Caco-2 (cell line): ENCODE measurements around the gene RAB11FIP4. TPM values are rescaled to one million over a fixed set of nuclear protein-coding genes. Genes with fewer than 3 reads are reported as not detected.

Source experiments
- BruUV-seq: library from RNA; stranded (reverse); fragments of 400-500 nt; replicated peaks from 2 replicates; lab custom pipeline; 2021; lab: Mats Ljungman, UMichigan
- CTCF ChIA-PET: fragments of 300-600 bp; sonication (Branson Sonifier 250); formaldehyde crosslinking; loops from one replicate; lab custom pipeline; 2022; ENCODE audit warnings: antibody characterized with exemption; lab: Charles Lee
- POLR2A ChIA-PET: fragments of 300-600 bp; sonication (Branson Sonifier 250); formaldehyde crosslinking; loops from one replicate; lab custom pipeline; 2022; ENCODE audit warnings: antibody characterized with exemption; lab: Charles Lee
- DNase-seq, 2 experiments: peaks; one replicate each; pipeline versions ENCODE4 v3.0.0 to v3.0.0-alpha.2; 2020 to 2022
- H3K27me3 ChIP-seq: replicated peaks from 2 replicates; pipeline ENCODE4 v1.6.0; 2011; ENCODE audit warnings: low read length; ENCODE audit not compliant: control insufficient read depth, insufficient read depth
- H3K36me3 ChIP-seq: 2 replicates; pipeline ENCODE4 v1.5.1; 2011; ENCODE audit warnings: low read length; ENCODE audit not compliant: control insufficient read depth, insufficient read depth
- H3K4me1 ChIP-seq: fragments of 250-450 bp; sonication (Bioruptor Pico); 2 replicates; pipeline ENCODE4 v1.5.1; 2020; ENCODE audit warnings: mild to moderate bottlenecking
- H3K4me3 ChIP-seq: 2 replicates; pipeline ENCODE4 v1.5.1; 2011; ENCODE audit warnings: low read depth, mild to moderate bottlenecking, control low read depth, low read length
- H3K9me3 ChIP-seq: fragments of 250-450 bp; sonication (Bioruptor Pico); 2 replicates; pipeline ENCODE4 v1.5.1; 2020; ENCODE audit warnings: mild to moderate bottlenecking, moderate library complexity
- H3K27ac Mint-ChIP-seq: one replicate; pipeline ENCODE4 v1.8.0; 2022; ENCODE audit warnings: mixed read lengths; ENCODE audit not compliant: unreplicated experiment
- H3K27me3 Mint-ChIP-seq: one replicate; pipeline ENCODE4 v1.8.0; 2022; ENCODE audit warnings: mixed read lengths; ENCODE audit not compliant: insufficient read depth, unreplicated experiment
- H3K36me3 Mint-ChIP-seq: one replicate; pipeline ENCODE4 v1.8.0; 2022; ENCODE audit warnings: mild to moderate bottlenecking, mixed read lengths; ENCODE audit not compliant: insufficient read depth, unreplicated experiment
- H3K4me1 Mint-ChIP-seq: one replicate; pipeline ENCODE4 v1.8.0; 2022; ENCODE audit warnings: low read depth, mixed read lengths; ENCODE audit not compliant: unreplicated experiment
- H3K4me3 Mint-ChIP-seq: one replicate; pipeline ENCODE4 v1.8.0; 2022; ENCODE audit warnings: mild to moderate bottlenecking, moderate library complexity, mixed read lengths; ENCODE audit not compliant: unreplicated experiment
- H3K9me3 Mint-ChIP-seq: one replicate; pipeline ENCODE4 v1.8.0; 2022; ENCODE audit warnings: mixed read lengths; ENCODE audit not compliant: unreplicated experiment
- CTCF ChIP-seq, 2 experiments: fragments of 200-600 bp in 1 of 2; IDR thresholded peaks; 1 replicate in 1 of 2; 2 replicates in 1 of 2; pipeline versions ENCODE4 v1.5.1 to v1.8.0; 2011 to 2022; ENCODE audit warnings: antibody characterized with exemption in 1 of 2, control low read depth in 1 of 2, inconsistent platforms in 1 of 2, low read depth in 1 of 2, low read length in 1 of 2, mild to moderate bottlenecking in 1 of 2, moderate library complexity in 1 of 2; ENCODE audit not compliant: insufficient read depth in 1 of 2, severe bottlenecking in 1 of 2, unreplicated experiment in 1 of 2
- intact Hi-C: fragments of 100-400 bp; cut with micrococcal nuclease; formaldehyde crosslinking; loops from one replicate; pipeline ENCODE4 v1.10.0; 2022; ENCODE audit not compliant: unreplicated experiment
- total RNA-seq: library from RNA; stranded (reverse); gene quantifications from 2 replicates; pipeline ENCODE4 v1.2.3, GENCODE V29; 2022

The RAB11FIP4 gene
- total RNA-seq, 1 experiment from 2014 or later = 90.3 TPM

GRCh38 chr17:31565652-31566051 is 174.2 kb downstream of the RAB11FIP4 start:
- no peak for DNase-seq

GRCh38 chr17:31566247-31566991 is 174.9 kb downstream of the RAB11FIP4 start:
- Histone ChIP-seq H3K27me3 (no peaks in the 10 kb centered on the region), H3K4me1 (peaks cover 14% of the 10 kb centered on the region), H3K36me3 (no peaks in the 10 kb centered on the region; the same call in 1 of the 2 replicates), H3K9me3 (no peaks in the 10 kb centered on the region), H3K4me3 (no peak overlapping the region)
- no TSS peak for BruUV-seq
- no peaks in the 10 kb centered on the region for H3K9me3 Mint-ChIP-seq
- peaks cover 21% of the 10 kb centered on the region for H3K4me1 Mint-ChIP-seq
- no peaks in the 10 kb centered on the region for H3K27me3 Mint-ChIP-seq
- intact Hi-C loops = loop anchor here (10.0 kb wide), 1 partner anchor 128 kb away; no protein-coding TSS in a partner anchor
- POLR2A ChIA-PET = no interaction called here
- TF ChIP-seq CTCF (IDR thresholded peaks at IDR 0.05; ENCODE audit: insufficient read depth in 1 of 2, low read depth in 1 of 2, low read length in 1 of 2, severe bottlenecking in 1 of 2, unreplicated experiment in 1 of 2) = no peak
- H3K36me3 Mint-ChIP-seq = peaks cover 25% of the 10 kb centered on the region
- DNase-seq = no peak
- CTCF ChIA-PET = no interaction called here
- no peak overlapping the region for H3K4me3 Mint-ChIP-seq
- H3K27ac Mint-ChIP-seq = no peak overlapping the region

More at GRCh38 chr17:31565652-31566051, 174.2 kb downstream of the RAB11FIP4 start:
- no peaks in the 10 kb centered on the region for H3K27me3 ChIP-seq
- ChIA-PET CTCF (no interaction called here), POLR2A (no interaction called here)
- no peak overlapping the region for H3K4me3 Mint-ChIP-seq
- peaks cover 28% of the 10 kb centered on the region for H3K4me1 Mint-ChIP-seq
- no peak overlapping the region for H3K4me3 ChIP-seq
- peaks cover 18% of the 10 kb centered on the region for H3K4me1 ChIP-seq
- H3K9me3 Mint-ChIP-seq = no peaks in the 10 kb centered on the region
- H3K27ac Mint-ChIP-seq = no peak overlapping the region
- H3K9me3 ChIP-seq = no peaks in the 10 kb centered on the region
- H3K27me3 Mint-ChIP-seq = no peaks in the 10 kb centered on the region
- H3K36me3 ChIP-seq = no peaks in the 10 kb centered on the region; the same call in 1 of the 2 replicates
- BruUV-seq = no TSS peak
- intact Hi-C loops = loop anchor here (10.0 kb wide), 1 partner anchor 129 kb away; no protein-coding TSS in a partner anchor
- TF ChIP-seq CTCF (IDR thresholded peaks at IDR 0.05; ENCODE audit: insufficient read depth in 1 of 2, low read depth in 1 of 2, low read length in 1 of 2, severe bottlenecking in 1 of 2, unreplicated experiment in 1 of 2) = no peak
- peaks cover 27% of the 10 kb centered on the region for H3K36me3 Mint-ChIP-seq

DNA sequence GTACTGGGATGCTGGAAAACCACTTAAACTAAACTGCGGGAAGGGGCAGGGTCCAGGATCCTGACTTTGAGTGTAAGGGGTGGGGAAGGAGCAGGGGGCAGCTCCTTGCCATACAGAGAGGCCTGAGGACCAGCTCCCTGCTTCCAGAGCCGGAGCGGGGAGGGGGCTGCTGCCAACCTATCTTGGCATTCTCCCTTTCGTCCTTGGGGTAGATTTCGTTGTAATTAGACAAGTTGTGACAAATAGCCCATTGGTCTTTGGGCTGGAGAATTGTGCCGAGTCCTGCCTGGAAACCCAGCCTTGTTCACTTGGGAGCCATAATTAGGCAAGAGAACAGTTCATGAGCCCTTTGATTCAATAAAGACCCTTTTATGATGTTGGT is 175.5 kb downstream of the RAB11FIP4 start:
- Mint-ChIP-seq H3K4me1 (peaks cover 15% of the 10 kb centered on the region), H3K4me3 (no peak overlapping the region), H3K27ac (no peak overlapping the region), H3K27me3 (no peaks in the 10 kb centered on the region), H3K9me3 (no peaks in the 10 kb centered on the region), H3K36me3 (peaks cover 25% of the 10 kb centered on the region)
- H3K27me3 ChIP-seq = no peaks in the 10 kb centered on the region
- no peak for TF ChIP-seq CTCF (IDR thresholded peaks at IDR 0.05; ENCODE audit: insufficient read depth in 1 of 2, low read depth in 1 of 2, low read length in 1 of 2, severe bottlenecking in 1 of 2, unreplicated experiment in 1 of 2)
- H3K4me1 ChIP-seq = peaks cover 9% of the 10 kb centered on the region
- no peaks in the 10 kb centered on the region; the same call in 1 of the 2 replicates for H3K36me3 ChIP-seq
- intact Hi-C loops = loop anchor here (10.0 kb wide), 1 partner anchor 128 kb away; no protein-coding TSS in a partner anchor
- POLR2A ChIA-PET = no interaction called here
- H3K4me3 ChIP-seq = no peak overlapping the region
- CTCF ChIA-PET = no interaction called here
- BruUV-seq = no TSS peak
- H3K9me3 ChIP-seq = no peaks in the 10 kb centered on the region
- no peak for DNase-seq
